CD14-positive monocyte (primary cell): Measurements from ENCODE around the gene UNC13B. TPM values are rescaled to one million over a fixed set of nuclear protein-coding genes. Genes with fewer than 3 reads are reported as not detected.
"Not testable (repeated sequence)": the region's sequence is repeated elsewhere in the genome, so short reads cannot be mapped to it uniquely, and the experiment has no call there.

Experiments used
- DNase-seq, 3 donors: peaks; one replicate each; pipeline ENCODE4 v3.0.0-alpha.2; 2011 to 2022
- H2AFZ ChIP-seq: 2 replicates; pipeline ENCODE4 v1.6.0; 2012; ENCODE audit warnings: mild to moderate bottlenecking, low read depth, low read length, inconsistent platforms; ENCODE audit not compliant: insufficient read depth, poor library complexity, severe bottlenecking
- H3K27ac ChIP-seq, 2 donors: 1 replicate in 1 of 2; 2 replicates in 1 of 2; pipeline ENCODE4 v1.5.1; 2012 to 2013; ENCODE audit warnings: low read length in 2 of 2, control low read depth in 1 of 2, inconsistent platforms in 1 of 2, low read depth in 1 of 2, mild to moderate bottlenecking in 1 of 2
- H3K27me3 ChIP-seq, 2 donors: one replicate each; pipeline versions ENCODE4 v1.6.0 to v1.6.1; 2011 to 2013; ENCODE audit warnings: low read length in 2 of 2; ENCODE audit not compliant: control insufficient read depth in 2 of 2, insufficient read depth in 2 of 2
- H3K36me3 ChIP-seq, 2 donors: replicated peaks in 1 of 2; 1 replicate in 1 of 2; 2 replicates in 1 of 2; pipeline versions ENCODE4 v1.5.1 to v1.6.1; 2012 to 2013; ENCODE audit warnings: low read length in 2 of 2, control low read depth in 1 of 2, inconsistent platforms in 1 of 2, mild to moderate bottlenecking in 1 of 2; ENCODE audit not compliant: insufficient read depth in 2 of 2, control insufficient read depth in 1 of 2
- H3K4me1 ChIP-seq, 2 donors: 1 replicate in 1 of 2; 2 replicates in 1 of 2; pipeline versions ENCODE4 v1.5.1 to v1.6.1; 2012 to 2013; ENCODE audit warnings: low read length in 2 of 2, control low read depth in 1 of 2, inconsistent platforms in 1 of 2, mild to moderate bottlenecking in 1 of 2, moderate library complexity in 1 of 2; ENCODE audit not compliant: insufficient read depth in 2 of 2, control insufficient read depth in 1 of 2
- H3K4me2 ChIP-seq: replicated peaks from 2 replicates; pipeline ENCODE3; 2012; ENCODE audit warnings: low read length, moderate library complexity, mild to moderate bottlenecking; ENCODE audit not compliant: poor library complexity, severe bottlenecking; ENCODE audit errors: extremely low read depth
- H3K4me3 ChIP-seq, 3 experiments: fragments of 200-600 bp in 1 of 3; sonication (generic) in 1 of 3; replicated peaks in 1 of 3; 1 replicate in 2 of 3; 2 replicates in 1 of 3; pipeline ENCODE4 v1.5.1; 2011 to 2013; ENCODE audit warnings: low read length in 3 of 3, mild to moderate bottlenecking in 3 of 3, control low read depth in 2 of 3, low read depth in 2 of 3, inconsistent platforms in 1 of 3, moderate library complexity in 1 of 3
- H3K79me2 ChIP-seq: 2 replicates; pipeline ENCODE4 v1.6.0; 2012; ENCODE audit warnings: mild to moderate bottlenecking, control low read depth, inconsistent platforms, low read length, moderate library complexity; ENCODE audit not compliant: insufficient read depth
- H3K9ac ChIP-seq: 2 replicates; pipeline ENCODE4 v1.6.0; 2017; ENCODE audit warnings: low read length, mild to moderate bottlenecking; ENCODE audit not compliant: insufficient read depth, poor library complexity, severe bottlenecking
- H3K9me3 ChIP-seq, 2 donors: replicated peaks in 1 of 2; 1 replicate in 1 of 2; 2 replicates in 1 of 2; pipeline versions ENCODE4 v1.5.1 to v1.6.1; 2012 to 2013; ENCODE audit warnings: low read length in 2 of 2, control low read depth in 1 of 2; ENCODE audit not compliant: control insufficient read depth in 1 of 2, insufficient read depth in 1 of 2
- H4K20me1 ChIP-seq: 2 replicates; pipeline ENCODE4 v1.6.0; 2012; ENCODE audit warnings: mild to moderate bottlenecking, low read length, control low read depth, moderate library complexity; ENCODE audit not compliant: insufficient read depth
- H3K27ac Mint-ChIP-seq, 7 donors: one replicate each; pipeline ENCODE4 v1.8.0; 2020; ENCODE audit warnings: mild to moderate bottlenecking in 7 of 7, mixed read lengths in 7 of 7, moderate library complexity in 6 of 7, inconsistent platforms in 2 of 7
- H3K27me3 Mint-ChIP-seq, 3 donors: one replicate each; pipeline ENCODE4 v1.8.0; 2021 to 2022; ENCODE audit warnings: low read depth in 3 of 3, mild to moderate bottlenecking in 3 of 3, mixed read lengths in 3 of 3, moderate library complexity in 3 of 3, inconsistent platforms in 1 of 3
- H3K36me3 Mint-ChIP-seq, 2 donors: one replicate each; pipeline ENCODE4 v1.8.0; 2020; ENCODE audit warnings: mixed read lengths in 2 of 2, inconsistent platforms in 1 of 2, mild to moderate bottlenecking in 1 of 2
- H3K4me1 Mint-ChIP-seq: one replicate; pipeline ENCODE4 v1.8.0; 2020; ENCODE audit warnings: mild to moderate bottlenecking, mixed read lengths
- H3K4me3 Mint-ChIP-seq, 2 donors: one replicate each; pipeline ENCODE4 v1.8.0; 2020; ENCODE audit warnings: mild to moderate bottlenecking in 2 of 2, mixed read lengths in 2 of 2, moderate library complexity in 1 of 2
- H3K9me3 Mint-ChIP-seq, 7 donors: one replicate each; pipeline ENCODE4 v1.8.0; 2020 to 2022; ENCODE audit warnings: mixed read lengths in 7 of 7, mild to moderate bottlenecking in 6 of 7, moderate library complexity in 6 of 7, inconsistent platforms in 2 of 7
- CTCF ChIP-seq: fragments of 200-600 bp; IDR thresholded peaks from one replicate; pipeline ENCODE4 v1.8.0; 2022; ENCODE audit warnings: antibody characterized with exemption, mild to moderate bottlenecking
- WGBS: methylation state at CpG from one replicate; pipeline ENCODE4 v1.1.5; 2013; ENCODE audit warnings: missing lambda C conversion rate; ENCODE audit not compliant: insufficient coverage; 5-methylcytosine and 5-hydroxymethylcytosine counted together
- intact Hi-C, 2 donors: fragments of 100-400 bp; cut with micrococcal nuclease; formaldehyde crosslinking; loops; one replicate each; pipeline versions ENCODE4 v1.15.0 to v1.15.1; 2023
- polyA plus RNA-seq, 3 donors: library from polyadenylated mRNA; depleted of rRNA in 1 of 3; unstranded in 2 of 3; stranded (reverse) in 1 of 3; fragments of 300-500 nt in 2 of 3; fragments of >200 nt in 1 of 3; fragmentation: Illumina TruSeq in 2 of 3; gene quantifications; 1 replicate in 2 of 3; 2 replicates in 1 of 3; pipeline ENCODE4 v1.2.3, GENCODE V29; 2012 to 2021

The UNC13B gene
- polyA plus RNA-seq, 3 donors: 0.41 to 0.81 (median 0.66) TPM

GRCh38 chr9:35163413-35163812 lies 1.6 kb downstream of the UNC13B start:
- peak overlapping the region in 1 of 2 donors; percentile 40 for H3K4me3 Mint-ChIP-seq
- peaks cover 0 to 5% (median 0%) of the 10 kb centered on the region in 7 donors for H3K9me3 Mint-ChIP-seq

GRCh38 chr9:35164711-35165110 lies 2.9 kb downstream of the UNC13B start:
- peak overlapping the region; percentile 46 for H2AFZ ChIP-seq
- Mint-ChIP-seq H3K27me3 (peaks cover 8 to 13% (median 12%) of the 10 kb centered on the region in 3 donors), H3K4me3 (no peak overlapping the region), H3K9me3 (peaks cover 0 to 3% (median 0%) of the 10 kb centered on the region in 7 donors), H3K27ac (no peak overlapping the region), H3K36me3 (no peaks in the 10 kb centered on the region), H3K4me1 (peaks cover 18% of the 10 kb centered on the region)
- peaks cover 7 to 12% of the 10 kb centered on the region in 2 donors for H3K27me3 ChIP-seq
- H3K27ac ChIP-seq: no peak overlapping the region
- no peak for DNase-seq
- intact Hi-C loops: loop anchor here in 1 of 2 donors (5.0 kb wide), 1 partner anchor 47 kb away; the partner anchor contains the start of gene ATOSB
- no peaks in the 10 kb centered on the region for H3K9me3 ChIP-seq
- no peak overlapping the region for H3K4me3 ChIP-seq
- H3K9ac ChIP-seq: no peak overlapping the region
- 50% methylated on average over 3 of the region's 3 CpGs for WGBS
- H3K79me2 ChIP-seq: no peaks in the 10 kb centered on the region
- no peak for TF ChIP-seq CTCF
- no peak overlapping the region for H3K4me2 ChIP-seq
- H4K20me1 ChIP-seq: no peaks in the 10 kb centered on the region
- H3K4me1 ChIP-seq: peaks cover 11 to 15% of the 10 kb centered on the region in 2 donors
- H3K36me3 ChIP-seq: no peaks in the 10 kb centered on the region

More at GRCh38 chr9:35163413-35163812, 1.6 kb downstream of the UNC13B start:
- no peak overlapping the region for H3K27ac Mint-ChIP-seq
- H3K4me1 Mint-ChIP-seq: peaks cover 25% of the 10 kb centered on the region
- H3K79me2 ChIP-seq: no peaks in the 10 kb centered on the region
- no peak overlapping the region for H2AFZ ChIP-seq
- peaks cover 13 to 22% of the 10 kb centered on the region in 2 donors for H3K4me1 ChIP-seq
- intact Hi-C loops: loop anchor here in 1 of 2 donors (5.0 kb wide), 1 partner anchor 46 kb away; the partner anchor contains the start of gene ATOSB
- no peak overlapping the region for H3K9ac ChIP-seq
- peaks cover 7 to 12% of the 10 kb centered on the region in 2 donors for H3K27me3 ChIP-seq
- no peak overlapping the region for H3K27ac ChIP-seq
- WGBS: no CpG with 5 or more reads among the region's 3 CpGs
- H4K20me1 ChIP-seq: no peaks in the 10 kb centered on the region
- no peak overlapping the region for H3K4me3 ChIP-seq
- no peaks in the 10 kb centered on the region for H3K36me3 ChIP-seq
- no peaks in the 10 kb centered on the region for H3K9me3 ChIP-seq
- peaks cover 8 to 13% (median 12%) of the 10 kb centered on the region in 3 donors for H3K27me3 Mint-ChIP-seq
- DNase-seq: no peak
- no peaks in the 10 kb centered on the region for H3K36me3 Mint-ChIP-seq
- no peak for TF ChIP-seq CTCF
- no peak overlapping the region for H3K4me2 ChIP-seq

GRCh38 chr9:35167429-35167828 lies 5.6 kb downstream of the UNC13B start:
- H3K4me1 ChIP-seq, H3K27ac ChIP-seq, intact Hi-C loops, H3K79me2 ChIP-seq, DNase-seq, H3K4me1 Mint-ChIP-seq, H2AFZ ChIP-seq, H3K4me2 ChIP-seq, H3K9ac ChIP-seq, H3K4me3 Mint-ChIP-seq, H4K20me1 ChIP-seq, H3K36me3 Mint-ChIP-seq, H3K36me3 ChIP-seq, H3K9me3 Mint-ChIP-seq, H3K27ac Mint-ChIP-seq, H3K4me3 ChIP-seq, H3K9me3 ChIP-seq: not testable (repeated sequence)
- peaks cover 7 to 11% of the 10 kb centered on the region in 2 donors for H3K27me3 ChIP-seq
- WGBS: no CpG with 5 or more reads among the region's 1 CpG
- peaks cover 8 to 11% (median 10%) of the 10 kb centered on the region in 3 donors for H3K27me3 Mint-ChIP-seq
